K562 (cell line): ENCODE measurements around the gene KLK8.

ENCODE experiments used
- CBFA2T3 ChIP-seq: fragments of 450-650 bp; IDR thresholded peaks from 2 replicates; pipeline ENCODE4 v1.6.1; 2017
- CTCF ChIP-seq, 3 experiments: IDR thresholded peaks in 2 of 3; conservative IDR thresholded peaks in 1 of 3; 2 replicates each; pipeline ENCODE4 v1.5.1; 2011 to 2012; ENCODE audit warnings: low read length in 3 of 3, mild to moderate bottlenecking in 3 of 3, control low read depth in 2 of 3, improper control_type of control experiment in 1 of 3, inconsistent platforms in 1 of 3, low read depth in 1 of 3, mixed read lengths in 1 of 3, moderate library complexity in 1 of 3; ENCODE audit not compliant: insufficient read depth in 2 of 3
- EP300 ChIP-seq: IDR thresholded peaks from 2 replicates; pipeline ENCODE4 v1.6.1; 2012; ENCODE audit warnings: low read length, improper control_type of control experiment
- HDAC2 ChIP-seq: fragments of 450-650 bp; IDR thresholded peaks from 2 replicates; pipeline ENCODE4 v1.6.1; 2016; ENCODE audit warnings: mild to moderate bottlenecking
- NFIC ChIP-seq: fragments of 450-650 bp; IDR thresholded peaks from 2 replicates; pipeline ENCODE4 v1.6.1; 2017; ENCODE audit warnings: mild to moderate bottlenecking, inconsistent platforms
- PKNOX1 ChIP-seq: fragments of 450-650 bp; IDR thresholded peaks from 2 replicates; pipeline ENCODE4 v1.6.1; 2016
- RCOR1 ChIP-seq, 2 experiments: IDR thresholded peaks; 2 replicates each; pipeline ENCODE4 v1.6.1; 2012; ENCODE audit warnings: low read depth in 2 of 2, low read length in 2 of 2, borderline replicate concordance in 1 of 2, improper control_type of control experiment in 1 of 2
- SMC3 ChIP-seq: conservative IDR thresholded peaks from 2 replicates; pipeline ENCODE4 v1.6.1; 2011; ENCODE audit warnings: low read depth, low read length, improper control_type of control experiment; ENCODE audit not compliant: insufficient read depth
- ZBTB49 ChIP-seq: sonication (generic); formaldehyde crosslinking; IDR thresholded peaks from 2 replicates; pipeline ENCODE4 v1.8.0; 2022; ENCODE audit warnings: missing genetic modification reagents, mild to moderate bottlenecking, borderline replicate concordance
- ZNF175 ChIP-seq: fragments of 200-800 bp; sonication (Bioruptor generic); IDR thresholded peaks from 2 replicates; pipeline ENCODE4 v1.6.1; 2016; ENCODE audit warnings: low read depth, mild to moderate bottlenecking, missing genetic modification characterization, missing compliant biosample characterization
- ZNF24 ChIP-seq: fragments of 450-650 bp; IDR thresholded peaks from 2 replicates; pipeline ENCODE4 v1.6.1; 2016
- ZNF717 ChIP-seq: fragments of 250-450 bp; sonication (Bioruptor Pico); IDR thresholded peaks from 2 replicates; pipeline ENCODE4 v1.5.0; 2021

GRCh38 chr19:50978772-50979390, 22.5 kb downstream of the KLK8 start:
- no peak for TF ChIP-seq RCOR1 (IDR thresholded peaks at IDR 0.05; ENCODE audit: borderline replicate concordance in 1 of 2, low read depth in 2 of 2, low read length in 2 of 2)
- no peak for TF ChIP-seq CTCF (IDR thresholded peaks at IDR 0.05 in 2 of 3, conservative IDR thresholded peaks at IDR 0.05 in 1 of 3; ENCODE audit: insufficient read depth in 2 of 3, low read depth in 1 of 3, low read length in 3 of 3)
- no peak for TF ChIP-seq CBFA2T3
- TF ChIP-seq PKNOX1: no peak
- no peak for TF ChIP-seq ZNF717
- TF ChIP-seq ZBTB49 (CRISPR knock-in tag): no peak
- no peak for TF ChIP-seq EP300
- TF ChIP-seq SMC3: no peak
- no peak for TF ChIP-seq NFIC
- no peak for TF ChIP-seq HDAC2
- no peak for TF ChIP-seq ZNF175 (CRISPR knock-in tag)
- no peak for TF ChIP-seq ZNF24
